Measurements from ENCODE around the gene TMPRSS12.
A peak's percentile ranks its signal among the peaks of the same experiment; 100 is the strongest.
"Not testable (repeated sequence)": the region's sequence is repeated elsewhere in the genome, so short reads cannot be mapped to it uniquely, and the experiment has no call there.

Gene TMPRSS12

GRCh38 chr12:50842637-50843493 lies at the start of gene TMPRSS12:
TMPRSS12 (plus strand) TSS chr12:50842926; CDS start chr12:50842965, 39 bp downstream.
- Histone ChIP-seq H3K9ac (ENCODE audit: low read length in 2 of 2) (no peak within 1 kb of the TSS), H3K27ac (ENCODE audit: low read length) (no peak within 1 kb of the TSS), H3K9me3 (ENCODE audit: control insufficient read depth in 2 of 2, low read length in 2 of 2) (peaks cover 0 to 10% of the 10 kb centered on the region in 2 donors), H3K27me3 (ENCODE audit: control insufficient read depth in 1 of 2, insufficient read depth in 2 of 2, low read length in 2 of 2) (peaks cover 0 to 2% of the 10 kb centered on the region in 2 donors), H3K36me3 (ENCODE audit: control insufficient read depth in 2 of 2, insufficient read depth in 2 of 2, low read length in 2 of 2) (no peaks in the 10 kb centered on the region), H3K4me3 (ENCODE audit: low read length in 2 of 2) (peak within 1 kb of the TSS; percentile 24 to 58), H3K4me1 (ENCODE audit: control insufficient read depth, insufficient read depth, low read length) (no peaks in the 10 kb centered on the region)

- Histone ChIP-seq H3K27me3 (ENCODE audit: control insufficient read depth in 1 of 2, insufficient read depth in 2 of 2, low read length in 2 of 2) (no peaks in the 10 kb centered on the region), H3K4me1 (ENCODE audit: control insufficient read depth, insufficient read depth, low read length) (no peaks in the 10 kb centered on the region), H3K36me3 (ENCODE audit: control insufficient read depth in 2 of 2, insufficient read depth in 2 of 2, low read length in 2 of 2) (peaks cover 13 to 25% of the 10 kb centered on the region in 2 donors), H3K9ac (ENCODE audit: low read length in 2 of 2) (no peak overlapping the region), H3K9me3 (ENCODE audit: control insufficient read depth in 2 of 2, low read length in 2 of 2) (no peaks in the 10 kb centered on the region), H3K27ac (ENCODE audit: low read length) (no peak overlapping the region), H3K4me3 (ENCODE audit: low read length in 2 of 2) (no peak overlapping the region)
Measured at GRCh38 chr12:50799908-50800307, 42.8 kb upstream of the TMPRSS12 start.

GRCh38 chr12:50803230-50803875 lies 39.4 kb upstream of the TMPRSS12 start:
- no peak overlapping the region for H3K4me3 ChIP-seq (ENCODE audit: low read length in 2 of 2)
- no peaks in the 10 kb centered on the region for H3K27me3 ChIP-seq (ENCODE audit: control insufficient read depth in 1 of 2, insufficient read depth in 2 of 2, low read length in 2 of 2)
- H3K9ac ChIP-seq (ENCODE audit: low read length in 2 of 2), result no peak overlapping the region
- H3K4me1 ChIP-seq (ENCODE audit: control insufficient read depth, insufficient read depth, low read length), result no peaks in the 10 kb centered on the region
- peaks cover 9 to 11% of the 10 kb centered on the region in 2 donors for H3K36me3 ChIP-seq (ENCODE audit: control insufficient read depth in 2 of 2, insufficient read depth in 2 of 2, low read length in 2 of 2)
- H3K9me3 ChIP-seq (ENCODE audit: control insufficient read depth in 2 of 2, low read length in 2 of 2), result no peaks in the 10 kb centered on the region
- no peak overlapping the region for H3K27ac ChIP-seq (ENCODE audit: low read length)

GRCh38 chr12:50806176-50806575 lies 36.5 kb upstream of the TMPRSS12 start:
- Histone ChIP-seq H3K4me1 (ENCODE audit: control insufficient read depth, insufficient read depth, low read length) (no peaks in the 10 kb centered on the region), H3K4me3 (ENCODE audit: low read length in 2 of 2) (no peak overlapping the region), H3K27me3 (ENCODE audit: control insufficient read depth in 1 of 2, insufficient read depth in 2 of 2, low read length in 2 of 2) (no peaks in the 10 kb centered on the region), H3K9ac (ENCODE audit: low read length in 2 of 2) (no peak overlapping the region), H3K9me3 (ENCODE audit: control insufficient read depth in 2 of 2, low read length in 2 of 2) (no peaks in the 10 kb centered on the region), H3K27ac (ENCODE audit: low read length) (no peak overlapping the region), H3K36me3 (ENCODE audit: control insufficient read depth in 2 of 2, insufficient read depth in 2 of 2, low read length in 2 of 2) (peaks cover 7 to 14% of the 10 kb centered on the region in 2 donors)

GRCh38 chr12:50809131-50809530 lies 33.6 kb upstream of the TMPRSS12 start:
- peaks cover 15 to 18% of the 10 kb centered on the region in 2 donors for H3K36me3 ChIP-seq (ENCODE audit: control insufficient read depth in 2 of 2, insufficient read depth in 2 of 2, low read length in 2 of 2)
- not testable (repeated sequence) for H3K27me3 ChIP-seq (ENCODE audit: control insufficient read depth in 1 of 2, insufficient read depth in 2 of 2, low read length in 2 of 2); H3K27ac ChIP-seq (ENCODE audit: low read length); H3K4me1 ChIP-seq (ENCODE audit: control insufficient read depth, insufficient read depth, low read length); H3K9ac ChIP-seq (ENCODE audit: low read length in 2 of 2); H3K9me3 ChIP-seq (ENCODE audit: control insufficient read depth in 2 of 2, low read length in 2 of 2); H3K4me3 ChIP-seq (ENCODE audit: low read length in 2 of 2)

GRCh38 chr12:50814921-50815320 lies 27.8 kb upstream of the TMPRSS12 start:
- H3K9me3 ChIP-seq (ENCODE audit: control insufficient read depth in 2 of 2, low read length in 2 of 2); H3K9ac ChIP-seq (ENCODE audit: low read length in 2 of 2); H3K27me3 ChIP-seq (ENCODE audit: control insufficient read depth in 1 of 2, insufficient read depth in 2 of 2, low read length in 2 of 2); H3K27ac ChIP-seq (ENCODE audit: low read length); H3K4me3 ChIP-seq (ENCODE audit: low read length in 2 of 2); H3K4me1 ChIP-seq (ENCODE audit: control insufficient read depth, insufficient read depth, low read length): not testable (repeated sequence)
- H3K36me3 ChIP-seq (ENCODE audit: control insufficient read depth in 2 of 2, insufficient read depth in 2 of 2, low read length in 2 of 2), result peaks cover 43 to 47% of the 10 kb centered on the region in 2 donors

- H3K9me3 ChIP-seq (ENCODE audit: control insufficient read depth in 2 of 2, low read length in 2 of 2), result no peaks in the 10 kb centered on the region
- peaks cover 26 to 29% of the 10 kb centered on the region in 2 donors for H3K36me3 ChIP-seq (ENCODE audit: control insufficient read depth in 2 of 2, insufficient read depth in 2 of 2, low read length in 2 of 2)
Measured at GRCh38 chr12:50820177-50820576, 22.5 kb upstream of the TMPRSS12 start.

GRCh38 chr12:50822082-50822481 lies 20.6 kb upstream of the TMPRSS12 start:
- no peak overlapping the region for H3K27ac ChIP-seq (ENCODE audit: low read length)
- no peaks in the 10 kb centered on the region for H3K27me3 ChIP-seq (ENCODE audit: control insufficient read depth in 1 of 2, insufficient read depth in 2 of 2, low read length in 2 of 2)
- no peak overlapping the region for H3K4me3 ChIP-seq (ENCODE audit: low read length in 2 of 2)
- no peak overlapping the region for H3K9ac ChIP-seq (ENCODE audit: low read length in 2 of 2)
- peaks cover 5% of the 10 kb centered on the region for H3K4me1 ChIP-seq (ENCODE audit: control insufficient read depth, insufficient read depth, low read length)
- peaks cover 10 to 12% of the 10 kb centered on the region in 2 donors for H3K36me3 ChIP-seq (ENCODE audit: control insufficient read depth in 2 of 2, insufficient read depth in 2 of 2, low read length in 2 of 2)
- no peaks in the 10 kb centered on the region for H3K9me3 ChIP-seq (ENCODE audit: control insufficient read depth in 2 of 2, low read length in 2 of 2)

More at GRCh38 chr12:50820177-50820576, 22.5 kb upstream of the TMPRSS12 start:
- H3K4me1 ChIP-seq (ENCODE audit: control insufficient read depth, insufficient read depth, low read length), result peaks cover 5% of the 10 kb centered on the region
- H3K4me3 ChIP-seq (ENCODE audit: low read length in 2 of 2), result no peak overlapping the region
- no peak overlapping the region for H3K9ac ChIP-seq (ENCODE audit: low read length in 2 of 2)
- no peak overlapping the region for H3K27ac ChIP-seq (ENCODE audit: low read length)
- H3K27me3 ChIP-seq (ENCODE audit: control insufficient read depth in 1 of 2, insufficient read depth in 2 of 2, low read length in 2 of 2), result no peaks in the 10 kb centered on the region

- H3K4me1 ChIP-seq (ENCODE audit: control insufficient read depth, insufficient read depth, low read length); H3K9me3 ChIP-seq (ENCODE audit: control insufficient read depth in 2 of 2, low read length in 2 of 2); H3K27ac ChIP-seq (ENCODE audit: low read length); H3K36me3 ChIP-seq (ENCODE audit: control insufficient read depth in 2 of 2, insufficient read depth in 2 of 2, low read length in 2 of 2); H3K4me3 ChIP-seq (ENCODE audit: low read length in 2 of 2); H3K9ac ChIP-seq (ENCODE audit: low read length in 2 of 2); H3K27me3 ChIP-seq (ENCODE audit: control insufficient read depth in 1 of 2, insufficient read depth in 2 of 2, low read length in 2 of 2): not testable (repeated sequence)
Measured at GRCh38 chr12:50823724-50824123, 19.0 kb upstream of the TMPRSS12 start.

GRCh38 chr12:50824914-50825313 lies 17.8 kb upstream of the TMPRSS12 start:
- Histone ChIP-seq H3K27me3 (ENCODE audit: control insufficient read depth in 1 of 2, insufficient read depth in 2 of 2, low read length in 2 of 2) (no peaks in the 10 kb centered on the region), H3K9me3 (ENCODE audit: control insufficient read depth in 2 of 2, low read length in 2 of 2) (no peaks in the 10 kb centered on the region), H3K36me3 (ENCODE audit: control insufficient read depth in 2 of 2, insufficient read depth in 2 of 2, low read length in 2 of 2) (no peaks in the 10 kb centered on the region), H3K9ac (ENCODE audit: low read length in 2 of 2) (peak overlapping the region; percentile 13 to 47), H3K4me1 (ENCODE audit: control insufficient read depth, insufficient read depth, low read length) (peaks cover 5% of the 10 kb centered on the region), H3K27ac (ENCODE audit: low read length) (peak overlapping the region; percentile 32), H3K4me3 (ENCODE audit: low read length in 2 of 2) (no peak overlapping the region)
